ENCODE results near the gene ANKRD33B.

ANKRD33B gene

GRCh38 chr5:10639846-10640368 lies 76.0 kb downstream of the ANKRD33B start:
- H3K9ac ChIP-seq (ENCODE audit: low read depth, low read length), result no peak overlapping the region
- 0 out of 2 replicates have a peak, but pooled peaks cover 2% of the 10 kb centered on the region for H3K36me3 ChIP-seq (ENCODE audit: control insufficient read depth, insufficient read depth, low read length)
- no peak overlapping the region for H3K27ac ChIP-seq (ENCODE audit: low read depth, low read length)
- H3K4me1 ChIP-seq (ENCODE audit: control insufficient read depth, insufficient read depth, low read length), result peaks cover 35% of the 10 kb centered on the region
- H3K4me3 ChIP-seq (ENCODE audit: low read depth, low read length), result no peak overlapping the region
- no peaks in the 10 kb centered on the region for H3K27me3 ChIP-seq (ENCODE audit: control insufficient read depth, insufficient read depth, low read length)
- H3K9me3 ChIP-seq (ENCODE audit: control insufficient read depth, insufficient read depth, low read length), result no peaks in the 10 kb centered on the region

GRCh38 chr5:10642367-10642766 lies 78.5 kb downstream of the ANKRD33B start:
- H3K9ac ChIP-seq (ENCODE audit: low read depth, low read length), result no peak overlapping the region
- H3K36me3 ChIP-seq (ENCODE audit: control insufficient read depth, insufficient read depth, low read length), result 0 out of 2 replicates have a peak, but pooled peaks cover 2% of the 10 kb centered on the region
- H3K4me1 ChIP-seq (ENCODE audit: control insufficient read depth, insufficient read depth, low read length), result peaks cover 13% of the 10 kb centered on the region
- no peaks in the 10 kb centered on the region for H3K9me3 ChIP-seq (ENCODE audit: control insufficient read depth, insufficient read depth, low read length)
- H3K4me3 ChIP-seq (ENCODE audit: low read depth, low read length), result no peak overlapping the region
- H3K27ac ChIP-seq (ENCODE audit: low read depth, low read length), result no peak overlapping the region
- H3K27me3 ChIP-seq (ENCODE audit: control insufficient read depth, insufficient read depth, low read length), result no peaks in the 10 kb centered on the region

DNA sequence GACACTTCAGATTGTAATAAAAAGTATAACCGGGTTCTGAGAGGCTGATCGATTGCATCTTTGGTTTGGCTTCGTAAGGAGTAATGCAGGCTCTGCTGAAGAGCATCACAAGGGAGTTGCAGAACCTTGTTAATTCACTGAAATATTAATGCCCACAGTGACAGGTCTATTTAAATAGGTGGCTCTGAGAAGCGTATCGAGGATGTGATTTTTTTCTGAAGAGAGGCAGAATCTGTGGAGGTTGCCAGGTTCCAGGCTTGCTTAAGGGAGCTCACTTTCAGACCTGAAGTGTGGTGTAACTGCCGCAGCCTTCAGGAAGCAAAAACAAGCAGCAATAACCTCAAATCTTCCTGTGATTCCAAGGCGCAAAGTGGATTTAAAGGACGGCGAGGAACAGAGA lies 80.3 kb downstream of the ANKRD33B start:
- no peak overlapping the region for H3K4me3 ChIP-seq (ENCODE audit: low read depth, low read length)

GRCh38 chr5:10645146-10645545 lies 81.3 kb downstream of the ANKRD33B start:
- Histone ChIP-seq H3K4me1 (ENCODE audit: control insufficient read depth, insufficient read depth, low read length) (no peaks in the 10 kb centered on the region), H3K4me3 (ENCODE audit: low read depth, low read length) (no peak overlapping the region), H3K9me3 (ENCODE audit: control insufficient read depth, insufficient read depth, low read length) (no peaks in the 10 kb centered on the region), H3K9ac (ENCODE audit: low read depth, low read length) (no peak overlapping the region), H3K27me3 (ENCODE audit: control insufficient read depth, insufficient read depth, low read length) (no peaks in the 10 kb centered on the region), H3K27ac (ENCODE audit: low read depth, low read length) (no peak overlapping the region), H3K36me3 (ENCODE audit: control insufficient read depth, insufficient read depth, low read length) (0 out of 2 replicates have a peak, but pooled peaks cover 2% of the 10 kb centered on the region)

More for the DNA sequence above, 80.3 kb downstream of the ANKRD33B start:
- Histone ChIP-seq H3K4me1 (ENCODE audit: control insufficient read depth, insufficient read depth, low read length) (no peaks in the 10 kb centered on the region), H3K36me3 (ENCODE audit: control insufficient read depth, insufficient read depth, low read length) (0 out of 2 replicates have a peak, but pooled peaks cover 2% of the 10 kb centered on the region), H3K9me3 (ENCODE audit: control insufficient read depth, insufficient read depth, low read length) (no peaks in the 10 kb centered on the region), H3K27ac (ENCODE audit: low read depth, low read length) (no peak overlapping the region), H3K9ac (ENCODE audit: low read depth, low read length) (no peak overlapping the region), H3K27me3 (ENCODE audit: control insufficient read depth, insufficient read depth, low read length) (no peaks in the 10 kb centered on the region)

- H3K9ac ChIP-seq (ENCODE audit: low read depth, low read length), result no peak overlapping the region
- H3K4me3 ChIP-seq (ENCODE audit: low read depth, low read length), result no peak overlapping the region
- H3K9me3 ChIP-seq (ENCODE audit: control insufficient read depth, insufficient read depth, low read length), result no peaks in the 10 kb centered on the region
- no peaks in the 10 kb centered on the region for H3K4me1 ChIP-seq (ENCODE audit: control insufficient read depth, insufficient read depth, low read length)
- H3K27ac ChIP-seq (ENCODE audit: low read depth, low read length), result no peak overlapping the region
- no peaks in the 10 kb centered on the region for H3K27me3 ChIP-seq (ENCODE audit: control insufficient read depth, insufficient read depth, low read length)
- H3K36me3 ChIP-seq (ENCODE audit: control insufficient read depth, insufficient read depth, low read length), result 0 out of 2 replicates have a peak, but pooled peaks cover 4% of the 10 kb centered on the region
These were observed 81.8 kb downstream of the ANKRD33B start for GRCh38 chr5:10645671-10646070.

DNA sequence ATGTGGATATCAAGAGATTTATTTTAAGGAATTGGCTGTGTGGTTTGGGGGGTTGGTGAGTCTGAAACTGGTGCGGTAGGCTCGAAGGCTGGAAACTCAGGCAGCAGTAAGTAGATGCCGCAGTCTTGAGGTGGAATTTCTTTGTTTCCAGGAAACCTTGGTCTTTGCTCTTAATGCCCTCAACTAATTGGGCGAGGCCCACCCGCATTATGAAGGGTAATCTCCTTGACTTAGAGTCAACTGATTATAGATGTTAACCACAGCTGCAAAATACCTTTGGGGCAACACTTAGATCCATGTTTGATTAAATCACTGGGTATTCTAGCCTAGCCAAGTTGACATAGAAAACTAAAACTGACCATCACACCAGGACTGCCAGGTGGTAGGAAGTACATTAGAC lies 83.8 kb downstream of the ANKRD33B start:
- no peaks in the 10 kb centered on the region for H3K27me3 ChIP-seq (ENCODE audit: control insufficient read depth, insufficient read depth, low read length)

DNA sequence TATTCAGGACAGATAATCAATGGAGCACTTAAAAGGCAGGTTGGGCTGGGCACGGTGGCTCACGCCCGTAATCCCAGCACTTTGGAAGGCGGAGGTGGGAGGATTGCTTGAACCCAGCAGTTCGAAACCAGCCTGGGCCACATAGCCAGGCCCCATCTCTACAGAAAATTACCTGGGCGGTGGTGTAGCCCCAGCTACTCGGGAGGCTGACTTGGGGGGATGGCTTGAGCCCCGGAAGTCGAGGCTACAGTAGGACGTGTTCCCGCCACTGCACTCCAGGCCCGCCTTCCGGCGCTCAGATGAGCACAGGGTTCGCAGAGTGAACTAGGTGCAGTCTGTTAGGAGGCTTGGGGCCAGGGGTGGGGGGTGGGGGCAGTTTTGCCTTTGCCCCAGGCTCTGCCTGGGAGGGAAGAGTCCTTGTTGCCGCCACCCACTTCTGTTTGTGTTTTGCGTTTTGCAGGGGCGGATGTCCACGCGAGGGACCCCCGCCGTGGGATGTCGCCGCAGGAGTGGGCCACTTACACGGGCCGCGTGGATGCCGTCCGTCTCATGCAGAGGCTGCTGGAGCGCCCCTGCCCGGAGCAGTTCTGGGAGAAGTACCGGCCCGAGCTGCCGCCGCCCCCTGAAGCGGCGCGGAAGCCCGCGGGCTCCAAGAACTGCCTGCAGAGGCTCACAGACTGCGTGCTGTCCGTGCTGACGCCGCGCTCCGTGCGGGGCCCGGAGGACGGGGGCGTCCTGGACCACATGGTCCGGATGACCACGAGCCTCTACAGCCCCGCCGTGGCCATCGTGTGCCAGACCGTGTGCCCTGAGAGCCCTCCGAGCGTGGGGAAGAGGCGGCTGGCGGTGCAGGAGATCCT lies 85.2 kb downstream of the ANKRD33B start:
- no peaks in the 10 kb centered on the region for H3K4me1 ChIP-seq (ENCODE audit: control insufficient read depth, insufficient read depth, low read length)
- 0 out of 2 replicates have a peak, but pooled peaks cover 2% of the 10 kb centered on the region for H3K36me3 ChIP-seq (ENCODE audit: control insufficient read depth, insufficient read depth, low read length)
- H3K9ac ChIP-seq (ENCODE audit: low read depth, low read length), result no peak overlapping the region
- H3K27ac ChIP-seq (ENCODE audit: low read depth, low read length), result no peak overlapping the region
- H3K27me3 ChIP-seq (ENCODE audit: control insufficient read depth, insufficient read depth, low read length), result no peaks in the 10 kb centered on the region
- no peaks in the 10 kb centered on the region for H3K9me3 ChIP-seq (ENCODE audit: control insufficient read depth, insufficient read depth, low read length)
- no peak overlapping the region for H3K4me3 ChIP-seq (ENCODE audit: low read depth, low read length)

More for the DNA sequence above, 83.8 kb downstream of the ANKRD33B start:
- Histone ChIP-seq H3K36me3 (ENCODE audit: control insufficient read depth, insufficient read depth, low read length) (0 out of 2 replicates have a peak, but pooled peaks cover 2% of the 10 kb centered on the region), H3K9me3 (ENCODE audit: control insufficient read depth, insufficient read depth, low read length) (no peaks in the 10 kb centered on the region), H3K27ac (ENCODE audit: low read depth, low read length) (no peak overlapping the region), H3K4me3 (ENCODE audit: low read depth, low read length) (no peak overlapping the region), H3K4me1 (ENCODE audit: control insufficient read depth, insufficient read depth, low read length) (no peaks in the 10 kb centered on the region), H3K9ac (ENCODE audit: low read depth, low read length) (no peak overlapping the region)

DNA sequence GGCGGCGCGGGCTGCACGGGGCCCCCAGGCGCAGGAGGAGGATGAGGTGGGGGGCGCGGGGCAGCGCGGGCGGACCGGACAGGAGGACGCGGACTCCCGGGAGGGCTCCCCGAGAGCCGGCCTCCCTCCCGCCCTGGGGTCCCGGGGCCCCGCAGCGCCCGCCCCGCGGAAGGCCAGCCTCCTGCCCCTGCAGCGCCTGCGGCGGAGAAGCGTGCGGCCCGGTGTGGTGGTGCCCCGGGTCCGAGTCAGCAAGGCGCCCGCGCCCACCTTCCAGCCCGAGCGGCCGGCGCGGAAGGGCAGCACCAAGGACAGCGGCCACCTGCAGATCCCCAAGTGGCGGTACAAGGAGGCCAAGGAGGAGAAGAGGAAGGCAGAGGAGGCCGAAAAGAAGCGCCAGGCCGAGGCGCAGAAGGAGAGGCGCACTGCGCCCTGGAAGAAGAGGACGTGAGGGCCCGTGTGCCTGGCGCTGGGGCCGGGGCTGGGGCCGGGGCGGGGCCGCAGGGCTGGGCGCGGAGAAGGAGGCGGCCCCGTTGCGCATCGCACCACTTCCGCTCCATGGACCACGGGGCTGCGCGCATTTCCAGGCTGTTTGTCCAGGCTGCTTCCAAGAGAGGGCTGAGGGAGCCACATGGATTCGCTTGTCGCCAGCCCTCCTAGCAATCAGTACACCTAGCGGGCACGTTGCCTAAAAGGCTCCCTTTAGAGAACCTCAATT lies 86.0 kb downstream of the ANKRD33B start:
- H3K9ac ChIP-seq (ENCODE audit: low read depth, low read length), result no peak overlapping the region
- no peak overlapping the region for H3K27ac ChIP-seq (ENCODE audit: low read depth, low read length)
- H3K4me3 ChIP-seq (ENCODE audit: low read depth, low read length), result no peak overlapping the region
- H3K27me3 ChIP-seq (ENCODE audit: control insufficient read depth, insufficient read depth, low read length), result no peaks in the 10 kb centered on the region
- H3K9me3 ChIP-seq (ENCODE audit: control insufficient read depth, insufficient read depth, low read length), result no peaks in the 10 kb centered on the region
- no peaks in the 10 kb centered on the region for H3K4me1 ChIP-seq (ENCODE audit: control insufficient read depth, insufficient read depth, low read length)
- H3K36me3 ChIP-seq (ENCODE audit: control insufficient read depth, insufficient read depth, low read length), result peaks cover 3% of the 10 kb centered on the region; the same call in 1 of the 2 replicates

DNA sequence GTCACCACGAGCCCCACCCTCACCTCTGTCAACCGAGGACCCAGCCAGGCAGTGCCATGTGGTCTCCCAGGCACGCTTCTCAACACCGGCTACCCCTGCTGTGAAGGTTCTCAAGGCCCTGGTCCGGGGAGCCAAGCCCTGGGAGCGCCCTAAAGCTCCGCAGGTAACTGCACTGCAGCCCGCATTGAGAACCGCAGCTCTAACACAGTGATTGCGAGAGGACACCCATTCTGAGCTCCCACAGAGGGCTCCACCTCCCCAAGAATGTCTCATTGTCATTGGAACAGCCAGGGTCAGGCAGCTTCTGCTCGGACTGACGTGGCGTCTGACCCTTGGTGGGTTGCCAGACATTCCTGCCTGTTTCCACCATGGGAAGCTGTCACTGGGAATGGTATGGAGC lies 88.3 kb downstream of the ANKRD33B start:
- Histone ChIP-seq H3K36me3 (ENCODE audit: control insufficient read depth, insufficient read depth, low read length) (peaks cover 5% of the 10 kb centered on the region; the same call in 1 of the 2 replicates), H3K4me3 (ENCODE audit: low read depth, low read length) (no peak overlapping the region), H3K27ac (ENCODE audit: low read depth, low read length) (no peak overlapping the region), H3K9ac (ENCODE audit: low read depth, low read length) (no peak overlapping the region), H3K9me3 (ENCODE audit: control insufficient read depth, insufficient read depth, low read length) (no peaks in the 10 kb centered on the region), H3K4me1 (ENCODE audit: control insufficient read depth, insufficient read depth, low read length) (peaks cover 11% of the 10 kb centered on the region), H3K27me3 (ENCODE audit: control insufficient read depth, insufficient read depth, low read length) (no peaks in the 10 kb centered on the region)

- H3K9me3 ChIP-seq (ENCODE audit: control insufficient read depth, insufficient read depth, low read length), result no peaks in the 10 kb centered on the region
- H3K4me3 ChIP-seq (ENCODE audit: low read depth, low read length), result no peak overlapping the region
- peaks cover 5% of the 10 kb centered on the region; the same call in 1 of the 2 replicates for H3K36me3 ChIP-seq (ENCODE audit: control insufficient read depth, insufficient read depth, low read length)
- no peaks in the 10 kb centered on the region for H3K27me3 ChIP-seq (ENCODE audit: control insufficient read depth, insufficient read depth, low read length)
- H3K9ac ChIP-seq (ENCODE audit: low read depth, low read length), result no peak overlapping the region
- peaks cover 11% of the 10 kb centered on the region for H3K4me1 ChIP-seq (ENCODE audit: control insufficient read depth, insufficient read depth, low read length)
- no peak overlapping the region for H3K27ac ChIP-seq (ENCODE audit: low read depth, low read length)
These were observed 88.7 kb downstream of the ANKRD33B start for GRCh38 chr5:10652606-10653005.

All from HUES48 (cell line).